ENCODE results near the gene BNIPL. TPM values are rescaled to one million over a fixed set of nuclear protein-coding genes. Genes with fewer than 3 reads are reported as not detected.

BNIPL gene
- total and polyA plus RNA-seq, 2 of the 13 experiments (the other 11 are each of a cell fraction or from before 2014, with no cell fraction given), result 0.40 to 1.1 TPM

GRCh38 chr1:151012684-151013471 is 23.5 kb upstream of the BNIPL start (continued):
- no peak for TF ChIP-seq MTA3 (CRISPR knock-in tag; IDR thresholded peaks at IDR 0.05)
- TF ChIP-seq MIER3 (CRISPR knock-in tag; IDR thresholded peaks at IDR 0.05; ENCODE audit: borderline replicate concordance), result peak; percentile 55; the same call in 1 of the 2 replicates
- TF ChIP-seq ZNF44 (CRISPR knock-in tag; IDR thresholded peaks at IDR 0.05), result 0 out of 2 replicates have a peak, but pooled peaks have one; percentile 61
- TF ChIP-seq CHD4 (IDR thresholded peaks at IDR 0.05; ENCODE audit: borderline replicate concordance, low read length), result peak; percentile 94; the same call in 1 of the 2 replicates
- TF ChIP-seq, protein P1, sequence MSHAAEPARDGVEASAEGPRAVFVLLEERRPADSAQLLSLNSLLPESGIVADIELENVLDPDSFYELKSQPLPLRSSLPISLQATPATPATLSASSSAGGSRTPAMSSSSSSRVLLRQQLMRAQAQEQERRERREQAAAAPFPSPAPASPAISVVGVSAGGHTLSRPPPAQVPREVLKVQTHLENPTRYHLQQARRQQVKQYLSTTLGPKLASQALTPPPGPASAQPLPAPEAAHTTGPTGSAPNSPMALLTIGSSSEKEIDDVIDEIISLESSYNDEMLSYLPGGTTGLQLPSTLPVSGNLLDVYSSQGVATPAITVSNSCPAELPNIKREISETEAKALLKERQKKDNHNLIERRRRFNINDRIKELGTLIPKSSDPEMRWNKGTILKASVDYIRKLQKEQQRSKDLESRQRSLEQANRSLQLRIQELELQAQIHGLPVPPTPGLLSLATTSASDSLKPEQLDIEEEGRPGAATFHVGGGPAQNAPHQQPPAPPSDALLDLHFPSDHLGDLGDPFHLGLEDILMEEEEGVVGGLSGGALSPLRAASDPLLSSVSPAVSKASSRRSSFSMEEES (CRISPR knock-in tag; IDR thresholded peaks at IDR 0.05), result peak; percentile 20; the same call in 1 of the 2 replicates
- TF ChIP-seq ATRX (CRISPR knock-in tag; IDR thresholded peaks at IDR 0.05; ENCODE audit: borderline replicate concordance), result no peak
- TF ChIP-seq, protein P2, sequence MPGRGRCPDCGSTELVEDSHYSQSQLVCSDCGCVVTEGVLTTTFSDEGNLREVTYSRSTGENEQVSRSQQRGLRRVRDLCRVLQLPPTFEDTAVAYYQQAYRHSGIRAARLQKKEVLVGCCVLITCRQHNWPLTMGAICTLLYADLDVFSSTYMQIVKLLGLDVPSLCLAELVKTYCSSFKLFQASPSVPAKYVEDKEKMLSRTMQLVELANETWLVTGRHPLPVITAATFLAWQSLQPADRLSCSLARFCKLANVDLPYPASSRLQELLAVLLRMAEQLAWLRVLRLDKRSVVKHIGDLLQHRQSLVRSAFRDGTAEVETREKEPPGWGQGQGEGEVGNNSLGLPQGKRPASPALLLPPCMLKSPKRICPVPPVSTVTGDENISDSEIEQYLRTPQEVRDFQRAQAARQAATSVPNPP (CRISPR knock-in tag; IDR thresholded peaks at IDR 0.05), result no peak
- TF ChIP-seq TBL1XR1 (IDR thresholded peaks at IDR 0.05; ENCODE audit: borderline replicate concordance, low read length, partially characterized antibody), result no peak
- peak; percentile 48; the same call in 1 of the 2 replicates for TF ChIP-seq FOXK1 (CRISPR knock-in tag; IDR thresholded peaks at IDR 0.05; ENCODE audit: borderline replicate concordance, low read depth)
- peak; percentile 44 for TF ChIP-seq KAT8 (CRISPR knock-in tag; IDR thresholded peaks at IDR 0.05)
- TF ChIP-seq ARID2 (CRISPR knock-in tag; IDR thresholded peaks at IDR 0.05; ENCODE audit: borderline replicate concordance), result 0 out of 2 replicates have a peak, but pooled peaks have one; percentile 47
- peak; percentile 72 for TF ChIP-seq ELF3 (CRISPR knock-in tag; IDR thresholded peaks at IDR 0.05)
- no peak for TF ChIP-seq HCFC1 (IDR thresholded peaks at IDR 0.05; ENCODE audit: low read depth, low read length)
- peak; percentile 63; the same call in 1 of the 2 replicates for TF ChIP-seq PATZ1 (CRISPR knock-in tag; IDR thresholded peaks at IDR 0.05)
- peak; percentile 23; the same call in 1 of the 2 replicates for TF ChIP-seq CREB1 (IDR thresholded peaks at IDR 0.05)
- TF ChIP-seq CREB1 (CRISPR knock-in tag; IDR thresholded peaks at IDR 0.05), result peak; percentile 30; the same call in 1 of the 2 replicates
- no peak for TF ChIP-seq ZNF251 (CRISPR knock-in tag; IDR thresholded peaks at IDR 0.05)
- no peak for TF ChIP-seq E2F1 (CRISPR knock-in tag; IDR thresholded peaks at IDR 0.05)
- TF ChIP-seq, protein P3, sequence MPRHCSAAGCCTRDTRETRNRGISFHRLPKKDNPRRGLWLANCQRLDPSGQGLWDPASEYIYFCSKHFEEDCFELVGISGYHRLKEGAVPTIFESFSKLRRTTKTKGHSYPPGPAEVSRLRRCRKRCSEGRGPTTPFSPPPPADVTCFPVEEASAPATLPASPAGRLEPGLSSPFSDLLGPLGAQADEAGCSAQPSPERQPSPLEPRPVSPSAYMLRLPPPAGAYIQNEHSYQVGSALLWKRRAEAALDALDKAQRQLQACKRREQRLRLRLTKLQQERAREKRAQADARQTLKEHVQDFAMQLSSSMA (CRISPR knock-in tag; IDR thresholded peaks at IDR 0.05), result no peak
- peak; percentile 72; the same call in 1 of the 2 replicates for TF ChIP-seq SIN3A (IDR thresholded peaks at IDR 0.05; ENCODE audit: borderline replicate concordance, low read depth, low read length)
- TF ChIP-seq STAG1 (CRISPR knock-in tag; IDR thresholded peaks at IDR 0.05), result no peak; the same call in 1 of the 2 replicates
- no peak for TF ChIP-seq CHCHD3 (CRISPR knock-in tag; IDR thresholded peaks at IDR 0.05)
- no peak for TF ChIP-seq TBP (CRISPR knock-in tag; IDR thresholded peaks at IDR 0.05)
- TF ChIP-seq ZBTB20 (CRISPR knock-in tag; IDR thresholded peaks at IDR 0.05; ENCODE audit: borderline replicate concordance, low read depth), result 0 out of 2 replicates have a peak, but pooled peaks have one; percentile 23
